GM12872 (cell line): ENCODE results near the gene CCDC78.

ENCODE experiments used
- TF ChIP-seq, protein P1 (sequence below): IDR thresholded peaks from 3 replicates; pipeline ENCODE4 v1.5.1; 2011; ENCODE audit warnings: low read depth, mild to moderate bottlenecking, low read length, moderate library complexity; ENCODE audit not compliant: insufficient read depth

The CCDC78 gene

DNA sequence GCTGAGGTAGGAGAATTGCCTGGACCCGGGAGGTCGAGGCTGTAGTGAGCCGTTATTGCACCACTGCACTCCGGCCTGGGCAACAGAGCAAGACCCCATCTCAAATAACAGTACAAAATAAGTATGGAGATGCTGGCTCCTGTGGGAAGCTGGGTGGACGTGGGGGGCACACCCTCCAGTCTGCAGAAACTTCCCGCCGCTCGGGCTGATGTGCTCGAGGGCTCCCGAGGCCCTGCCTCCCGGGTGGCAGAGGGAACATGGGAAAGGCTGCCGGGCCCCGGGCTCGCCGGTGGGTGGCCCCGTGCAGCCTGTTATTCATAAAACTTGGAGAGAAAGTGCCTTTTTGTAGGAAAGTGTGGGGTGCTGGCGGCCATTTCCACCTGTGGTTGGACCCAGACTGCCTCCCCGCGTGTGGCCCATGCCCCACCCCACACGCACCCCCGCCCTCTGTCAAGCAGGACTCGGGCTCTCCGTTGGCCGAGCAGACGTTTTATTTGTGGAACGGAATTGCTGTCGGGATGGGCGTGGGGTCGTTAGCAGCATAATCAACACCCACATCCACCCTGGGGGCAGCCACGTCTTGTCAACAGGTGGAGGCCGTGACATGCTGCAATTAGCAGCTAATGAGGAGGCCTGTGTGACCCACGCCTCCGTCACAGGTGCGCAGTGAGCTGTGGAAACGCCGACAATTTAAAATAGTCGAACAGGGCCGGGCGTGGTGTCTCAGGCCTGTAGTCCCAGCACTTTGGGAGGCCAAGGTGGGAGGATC is 21.9 kb upstream of the CCDC78 start:
- TF ChIP-seq, protein P1, sequence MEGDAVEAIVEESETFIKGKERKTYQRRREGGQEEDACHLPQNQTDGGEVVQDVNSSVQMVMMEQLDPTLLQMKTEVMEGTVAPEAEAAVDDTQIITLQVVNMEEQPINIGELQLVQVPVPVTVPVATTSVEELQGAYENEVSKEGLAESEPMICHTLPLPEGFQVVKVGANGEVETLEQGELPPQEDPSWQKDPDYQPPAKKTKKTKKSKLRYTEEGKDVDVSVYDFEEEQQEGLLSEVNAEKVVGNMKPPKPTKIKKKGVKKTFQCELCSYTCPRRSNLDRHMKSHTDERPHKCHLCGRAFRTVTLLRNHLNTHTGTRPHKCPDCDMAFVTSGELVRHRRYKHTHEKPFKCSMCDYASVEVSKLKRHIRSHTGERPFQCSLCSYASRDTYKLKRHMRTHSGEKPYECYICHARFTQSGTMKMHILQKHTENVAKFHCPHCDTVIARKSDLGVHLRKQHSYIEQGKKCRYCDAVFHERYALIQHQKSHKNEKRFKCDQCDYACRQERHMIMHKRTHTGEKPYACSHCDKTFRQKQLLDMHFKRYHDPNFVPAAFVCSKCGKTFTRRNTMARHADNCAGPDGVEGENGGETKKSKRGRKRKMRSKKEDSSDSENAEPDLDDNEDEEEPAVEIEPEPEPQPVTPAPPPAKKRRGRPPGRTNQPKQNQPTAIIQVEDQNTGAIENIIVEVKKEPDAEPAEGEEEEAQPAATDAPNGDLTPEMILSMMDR: no peak

DNA sequence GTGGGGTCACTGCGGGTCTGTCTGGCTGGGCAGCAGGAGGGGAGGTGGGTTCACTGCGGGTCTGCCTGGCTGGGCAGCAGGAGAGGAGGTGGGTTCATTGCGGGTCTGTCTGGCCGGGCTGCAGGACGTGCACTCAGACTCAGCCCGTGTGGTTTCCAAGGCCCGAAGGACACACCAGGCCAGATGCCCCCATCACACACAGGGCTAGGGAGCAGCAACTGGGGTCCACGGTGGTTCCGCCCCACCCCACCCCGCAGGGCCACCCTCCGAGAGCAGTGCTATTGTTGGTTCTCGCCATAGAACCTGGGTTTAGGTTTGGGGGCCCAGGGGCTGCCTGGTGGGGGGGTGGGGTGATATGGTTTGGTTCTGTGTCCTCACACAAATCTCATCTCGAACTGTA is 20.4 kb upstream of the CCDC78 start:
- TF ChIP-seq, protein P1: no peak

DNA sequence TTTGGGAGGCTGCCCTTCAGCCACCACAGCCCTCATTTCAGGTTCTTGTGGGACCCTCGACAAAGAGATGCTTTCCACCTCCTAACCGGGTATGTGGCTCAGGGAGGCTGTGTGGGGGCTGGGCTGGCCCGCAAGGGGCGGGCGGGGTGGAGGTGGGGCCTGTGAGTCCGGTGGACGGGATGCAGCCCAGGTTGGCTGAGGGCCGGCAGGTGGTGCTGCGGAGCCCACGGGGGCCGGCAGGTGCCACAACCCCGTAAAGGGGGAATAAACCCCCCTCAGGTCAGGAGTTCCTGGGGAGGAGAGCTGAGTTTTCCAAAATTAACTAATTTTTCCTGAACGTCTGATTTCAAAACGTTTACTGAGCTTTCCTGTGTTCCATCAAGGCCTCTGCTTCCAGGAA is 19.5 kb upstream of the CCDC78 start:
- TF ChIP-seq, protein P1: peak; percentile 60

DNA sequence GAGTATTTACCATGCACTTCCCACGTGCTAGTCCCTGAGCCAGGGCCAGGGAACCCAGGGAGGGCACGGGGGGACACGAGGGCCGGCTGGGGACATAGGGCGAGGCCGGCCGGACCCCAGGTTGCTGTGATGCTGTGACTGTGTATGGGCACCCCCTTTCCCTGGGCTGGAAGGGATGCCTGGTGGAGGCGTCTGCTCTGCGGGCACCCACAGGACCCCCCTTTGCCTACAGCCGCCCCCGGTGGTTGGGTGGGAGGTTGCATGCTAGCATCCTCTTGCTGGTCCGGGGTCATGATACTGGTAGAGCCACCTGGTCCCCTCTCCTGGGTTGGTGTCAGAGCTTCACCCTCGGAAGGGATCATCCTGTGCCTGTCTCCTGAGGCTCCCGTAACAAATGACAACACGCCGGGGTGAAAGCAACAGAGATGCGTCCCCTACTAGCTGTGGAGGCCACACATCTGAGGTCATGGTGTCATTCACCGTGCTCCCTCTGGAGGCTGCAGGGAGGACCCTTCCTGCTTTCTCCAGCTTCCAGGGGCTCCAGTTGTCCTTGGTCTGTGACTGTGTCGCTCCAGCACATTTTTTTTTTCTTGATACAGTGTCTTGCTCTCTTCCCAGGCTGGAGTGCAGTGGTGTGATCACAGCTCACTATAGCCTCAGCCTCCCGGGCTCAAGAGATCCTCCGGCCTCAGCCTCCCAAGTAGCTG is 17.7 kb upstream of the CCDC78 start:
- TF ChIP-seq, protein P1: peak; percentile 51

DNA sequence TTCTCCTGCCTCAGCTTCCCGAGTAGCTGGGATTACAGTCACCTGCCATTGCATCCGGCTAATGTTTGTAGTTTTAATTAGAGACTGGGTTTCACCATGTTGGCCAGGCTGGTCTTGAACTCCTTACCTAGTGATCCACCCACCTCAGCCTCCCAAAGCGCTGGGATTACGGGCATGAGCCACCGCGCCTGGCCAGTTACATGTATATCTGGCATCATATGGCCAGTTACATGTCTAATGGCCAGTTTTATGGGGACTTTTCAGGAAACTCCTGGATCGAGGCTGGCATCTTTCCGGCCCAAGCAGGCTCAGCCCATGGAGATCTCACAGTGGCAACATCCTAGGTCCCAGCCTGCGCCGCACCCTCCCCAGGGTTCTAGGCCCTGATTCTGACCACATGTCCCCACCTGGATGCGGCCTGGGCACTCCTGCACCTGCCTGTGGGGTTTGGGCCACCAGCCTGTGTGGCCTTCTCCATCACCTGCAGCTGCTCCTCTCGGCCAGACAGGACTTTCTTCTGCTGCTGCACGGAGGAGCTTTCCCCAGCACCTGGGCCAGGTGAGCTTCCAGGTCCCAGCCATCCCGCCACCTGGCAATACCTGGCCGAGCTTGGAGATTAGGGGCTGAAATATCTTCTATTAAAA is 15.9 kb upstream of the CCDC78 start:
- TF ChIP-seq, protein P1: no peak

DNA sequence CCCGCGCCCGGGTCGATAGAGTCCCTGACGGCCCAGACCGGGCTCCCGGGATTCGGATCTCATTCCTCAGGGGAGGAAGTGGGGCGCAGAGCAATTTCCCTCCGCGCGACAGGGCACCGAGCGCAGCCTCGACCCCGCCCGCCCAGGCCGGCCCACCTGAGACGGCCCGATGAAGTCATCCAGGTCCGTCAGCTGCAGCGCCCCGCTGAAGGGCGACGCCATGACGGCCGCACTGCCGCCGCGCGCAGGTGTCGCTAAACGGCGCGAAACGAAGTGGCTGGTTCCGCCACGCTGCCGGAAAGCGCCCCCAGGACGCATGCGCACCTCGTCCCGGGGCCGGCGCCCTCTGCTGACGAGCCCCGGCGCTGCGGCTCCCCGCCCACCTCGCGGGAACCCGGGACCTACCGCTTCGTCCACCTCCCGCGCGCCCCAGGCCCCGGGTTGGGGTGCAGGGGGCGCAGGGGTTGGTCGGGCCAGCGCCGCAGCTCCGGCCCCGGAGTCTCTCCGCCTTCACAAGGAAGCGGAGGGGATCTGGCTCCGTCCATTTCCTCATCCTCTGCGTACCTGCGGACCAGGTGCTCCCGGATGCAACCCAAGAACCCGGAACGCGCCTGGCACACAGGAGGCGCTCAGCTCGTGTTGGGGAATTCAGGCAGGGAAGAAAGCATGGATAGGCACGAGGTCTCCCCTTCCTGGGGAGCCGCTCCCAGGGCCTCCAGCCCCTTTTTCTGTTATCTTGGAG is 14.7 kb upstream of the CCDC78 start, which contains the start of gene CIAO3:
Gene CIAO3, minus strand, starts transcription at position 234 of the 742 bp plus-strand sequence. Its CDS starts 12 bp downstream, at position 222.
- TF ChIP-seq, protein P1: peak; percentile 90

- TF ChIP-seq, protein P1: no peak
These were observed 14.2 kb upstream of the CCDC78 start for GRCh38 chr16:740459-740763.
